ENCODE results near the gene ZACN.
"Not testable (repeated sequence)": the region's sequence is repeated elsewhere in the genome, so short reads cannot be mapped to it uniquely, and the experiment has no call there.

The ZACN gene

DNA sequence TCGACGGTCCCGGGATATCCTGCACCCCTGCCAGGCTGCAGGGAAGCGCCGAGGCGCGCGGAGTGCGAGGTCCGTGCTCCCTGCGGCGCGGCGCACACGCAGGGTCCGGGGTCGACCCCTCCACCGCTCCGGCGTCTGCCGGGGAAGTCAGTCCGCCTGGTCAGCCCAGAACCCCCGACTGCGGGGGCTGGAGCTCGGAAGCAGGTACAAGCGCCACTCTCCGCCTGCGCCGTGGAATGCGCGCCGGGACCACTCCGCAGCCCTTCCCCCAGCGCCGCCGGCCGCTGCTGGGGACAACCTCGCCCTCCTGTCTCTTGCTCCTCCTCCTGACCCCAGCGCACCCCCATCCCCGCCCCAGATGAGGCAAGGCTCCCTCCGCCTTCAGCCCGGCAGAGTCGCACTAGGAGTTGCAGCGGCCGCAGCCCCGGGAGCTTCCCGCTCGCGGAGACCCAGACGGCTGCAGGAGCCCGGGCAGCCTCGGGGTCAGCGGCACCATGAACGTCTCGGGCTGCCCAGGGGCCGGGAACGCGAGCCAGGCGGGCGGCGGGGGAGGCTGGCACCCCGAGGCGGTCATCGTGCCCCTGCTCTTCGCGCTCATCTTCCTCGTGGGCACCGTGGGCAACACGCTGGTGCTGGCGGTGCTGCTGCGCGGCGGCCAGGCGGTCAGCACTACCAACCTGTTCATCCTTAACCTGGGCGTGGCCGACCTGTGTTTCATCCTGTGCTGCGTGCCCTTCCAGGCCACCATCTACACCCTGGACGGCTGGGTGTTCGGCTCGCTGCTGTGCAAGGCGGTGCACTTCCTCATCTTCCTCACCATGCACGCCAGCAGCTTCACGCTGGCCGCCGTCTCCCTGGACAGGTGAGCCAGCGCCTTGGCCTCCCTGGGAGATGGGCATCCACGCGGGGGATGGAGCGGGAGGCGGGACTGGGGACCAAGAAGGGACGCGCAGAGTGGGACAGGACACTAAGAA, 4.3 kb upstream of the ZACN start, which contains the start of gene GALR2:
TSS of gene GALR2 (plus strand) at position 392 of the 974 bp plus-strand sequence. CDS start at position 495, 103 bp downstream.
- no peak within 1 kb of the TSS for H3K4me3 ChIP-seq (replicated peaks in 1 of 2; ENCODE audit: low read depth in 2 of 2, low read length in 2 of 2)
- TF ChIP-seq, protein P1, sequence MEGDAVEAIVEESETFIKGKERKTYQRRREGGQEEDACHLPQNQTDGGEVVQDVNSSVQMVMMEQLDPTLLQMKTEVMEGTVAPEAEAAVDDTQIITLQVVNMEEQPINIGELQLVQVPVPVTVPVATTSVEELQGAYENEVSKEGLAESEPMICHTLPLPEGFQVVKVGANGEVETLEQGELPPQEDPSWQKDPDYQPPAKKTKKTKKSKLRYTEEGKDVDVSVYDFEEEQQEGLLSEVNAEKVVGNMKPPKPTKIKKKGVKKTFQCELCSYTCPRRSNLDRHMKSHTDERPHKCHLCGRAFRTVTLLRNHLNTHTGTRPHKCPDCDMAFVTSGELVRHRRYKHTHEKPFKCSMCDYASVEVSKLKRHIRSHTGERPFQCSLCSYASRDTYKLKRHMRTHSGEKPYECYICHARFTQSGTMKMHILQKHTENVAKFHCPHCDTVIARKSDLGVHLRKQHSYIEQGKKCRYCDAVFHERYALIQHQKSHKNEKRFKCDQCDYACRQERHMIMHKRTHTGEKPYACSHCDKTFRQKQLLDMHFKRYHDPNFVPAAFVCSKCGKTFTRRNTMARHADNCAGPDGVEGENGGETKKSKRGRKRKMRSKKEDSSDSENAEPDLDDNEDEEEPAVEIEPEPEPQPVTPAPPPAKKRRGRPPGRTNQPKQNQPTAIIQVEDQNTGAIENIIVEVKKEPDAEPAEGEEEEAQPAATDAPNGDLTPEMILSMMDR (IDR thresholded peaks at IDR 0.05; ENCODE audit: low read depth, low read length) = no peak
- no peak for DNase-seq (ENCODE audit: low read depth in 2 of 2)

DNA sequence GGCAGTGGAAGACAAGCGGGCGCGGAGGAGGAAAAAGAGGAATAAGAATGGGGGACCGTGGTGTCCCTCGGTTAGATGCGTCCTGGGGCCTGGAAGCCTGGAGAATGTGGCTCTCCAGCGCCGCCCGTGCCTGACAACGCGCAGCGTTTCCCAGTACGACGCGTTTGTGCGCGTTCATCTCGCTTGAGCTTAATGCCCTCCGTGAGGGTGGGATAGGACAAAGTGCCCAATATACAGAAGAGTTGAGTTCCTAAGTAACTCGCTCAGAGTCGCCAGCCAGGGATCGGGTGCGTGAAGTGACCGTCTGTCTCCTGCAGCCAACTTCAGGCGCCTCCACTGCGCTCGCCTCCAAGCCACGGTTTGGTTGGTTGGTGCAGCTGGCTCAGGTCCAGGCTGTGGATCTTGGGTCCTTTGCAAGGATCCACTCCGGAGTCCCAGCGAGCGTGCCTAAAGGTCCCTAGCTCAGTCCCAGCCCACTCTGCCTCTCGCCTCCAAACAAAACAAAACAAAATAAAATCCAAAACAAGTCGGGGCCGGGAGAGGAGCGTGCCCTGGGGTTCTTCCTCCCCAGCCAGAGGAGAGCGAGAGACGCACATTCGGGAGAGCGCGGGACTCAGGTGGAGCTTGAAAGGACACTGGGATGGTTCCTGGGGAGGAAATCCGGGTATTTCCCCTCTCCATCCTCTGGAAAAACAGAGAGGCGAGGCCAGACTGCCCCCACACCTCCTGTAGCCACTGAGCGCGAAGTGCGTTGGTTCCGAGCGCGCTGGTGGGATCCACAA, 3.4 kb upstream of the ZACN start:
- no peak overlapping the region for H3K4me3 ChIP-seq (replicated peaks in 1 of 2; ENCODE audit: low read depth in 2 of 2, low read length in 2 of 2)
- peak in 1 of 2 donors; percentile 40 for DNase-seq (ENCODE audit: low read depth in 2 of 2)
- TF ChIP-seq, protein P1 (IDR thresholded peaks at IDR 0.05; ENCODE audit: low read depth, low read length) = no peak

DNA sequence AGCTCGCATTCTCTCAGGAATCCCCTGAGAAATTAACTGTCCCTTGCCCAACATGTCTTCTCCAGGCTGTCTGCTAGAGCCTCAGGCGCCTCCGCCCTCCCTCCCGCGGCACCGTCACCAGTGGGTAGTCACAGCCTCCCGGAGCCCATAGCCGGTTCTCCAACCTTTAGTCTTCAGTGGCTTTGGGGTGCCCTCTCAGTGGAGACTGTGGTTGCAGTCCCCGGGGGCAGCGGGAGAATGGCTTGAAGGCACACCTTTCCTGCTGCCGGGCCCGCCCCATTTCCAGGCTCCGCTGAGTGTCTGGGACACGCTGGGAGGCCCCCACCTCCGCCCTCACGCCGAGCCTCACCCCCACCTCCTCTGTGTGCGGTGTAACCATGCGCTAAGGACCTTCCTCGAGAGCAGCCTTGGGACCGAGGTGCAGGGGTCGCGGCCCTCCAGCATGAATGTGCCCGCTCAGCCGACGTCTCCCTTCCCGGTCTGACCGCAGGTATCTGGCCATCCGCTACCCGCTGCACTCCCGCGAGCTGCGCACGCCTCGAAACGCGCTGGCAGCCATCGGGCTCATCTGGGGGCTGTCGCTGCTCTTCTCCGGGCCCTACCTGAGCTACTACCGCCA, 2.7 kb upstream of the ZACN start:
- TF ChIP-seq, protein P1 (IDR thresholded peaks at IDR 0.05; ENCODE audit: low read depth, low read length) = no peak
- no peak for DNase-seq (ENCODE audit: low read depth in 2 of 2)
- H3K4me3 ChIP-seq (replicated peaks in 1 of 2; ENCODE audit: low read depth in 2 of 2, low read length in 2 of 2) = no peak overlapping the region

GRCh38 chr17:76076765-76077583, 2.0 kb upstream of the ZACN start:
- H3K4me3 ChIP-seq (replicated peaks in 1 of 2; ENCODE audit: low read depth in 2 of 2, low read length in 2 of 2) = no peak overlapping the region
- TF ChIP-seq, protein P1 (IDR thresholded peaks at IDR 0.05; ENCODE audit: low read depth, low read length) = no peak
- DNase-seq (ENCODE audit: low read depth in 2 of 2) = no peak

GRCh38 chr17:76077584-76078110, 1.3 kb upstream of the ZACN start:
- no peak overlapping the region for H3K4me3 ChIP-seq (replicated peaks in 1 of 2; ENCODE audit: low read depth in 2 of 2, low read length in 2 of 2)
- TF ChIP-seq, protein P1 (IDR thresholded peaks at IDR 0.05; ENCODE audit: low read depth, low read length) = no peak

DNA sequence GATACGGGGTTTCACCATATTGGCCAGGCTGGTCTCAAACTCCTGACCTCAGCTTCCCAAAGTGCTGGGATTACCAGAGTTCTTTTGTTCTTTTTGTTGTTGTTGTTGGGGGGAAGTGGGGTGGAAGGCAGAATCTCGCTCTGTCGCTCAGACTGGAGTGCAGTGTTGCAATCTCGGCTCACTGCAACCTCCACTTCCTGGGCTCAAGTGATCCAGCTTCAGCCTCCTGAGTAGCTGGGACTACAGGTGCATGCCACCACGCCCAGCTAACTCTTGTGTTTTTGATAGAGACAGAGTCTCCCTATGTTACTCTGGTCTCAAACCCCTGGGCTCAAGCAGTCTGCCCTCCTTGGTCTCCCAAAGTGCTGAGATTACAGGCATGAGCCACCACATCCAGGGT, 612 bp upstream of the ZACN start:
- not testable (repeated sequence) for DNase-seq (ENCODE audit: low read depth in 2 of 2)

More at GRCh38 chr17:76077584-76078110, 1.3 kb upstream of the ZACN start:
- no peak for DNase-seq (ENCODE audit: low read depth in 2 of 2)

More for the DNA sequence above, 612 bp upstream of the ZACN start:
- H3K4me3 ChIP-seq (replicated peaks in 1 of 2; ENCODE audit: low read depth in 2 of 2, low read length in 2 of 2) = not testable (repeated sequence)

Data from cardiac fibroblast (primary cell).